Lower leg skin (tissue), 4 donors: ENCODE data around the gene TMEM17. TPM values are rescaled to one million over a fixed set of nuclear protein-coding genes. Genes with fewer than 3 reads are reported as not detected.

Experiments
- DNase-seq, 2 donors: peaks; one replicate each; pipeline ENCODE4 v3.0.0-alpha.2; 2019; ENCODE audit warnings: low spot score in 2 of 2
- H3K4me3 ChIP-seq: fragments of 200-600 bp; sonication (generic); 2 replicates; pipeline ENCODE4 v1.5.1; 2017; ENCODE audit warnings: mild to moderate bottlenecking, low read depth; ENCODE audit not compliant: poor library complexity, severe bottlenecking
- POLR2A ChIP-seq, 2 donors: fragments of 450-650 bp; IDR thresholded peaks; one replicate each; pipeline ENCODE4 v1.6.1; 2016 to 2017; ENCODE audit warnings: antibody characterized with exemption in 2 of 2, mild to moderate bottlenecking in 1 of 2, moderate library complexity in 1 of 2
- WGBS, 2 donors: methylation state at CpG; one replicate each; pipeline ENCODE4 v1.1.5; 2018; 5-methylcytosine and 5-hydroxymethylcytosine counted together
- intact Hi-C: fragments of 100-400 bp; cut with DNase I; formaldehyde crosslinking; loops from one replicate; pipeline ENCODE4 v1.15.0; 2023; ENCODE audit warnings: low total_unique reads
- total RNA-seq, 4 donors: library from RNA; depleted of rRNA; stranded (reverse); fragments of >200 nt; gene quantifications; one replicate each; pipeline ENCODE4 v1.1.0, GENCODE V29; 2016
- TF ChIP-seq, protein P1 (sequence below), 3 donors: fragments of 450-650 bp; IDR thresholded peaks; one replicate each; pipeline ENCODE4 v1.5.1; 2016; ENCODE audit warnings: antibody characterized with exemption in 3 of 3, mild to moderate bottlenecking in 3 of 3, moderate library complexity in 2 of 3

TMEM17 gene
- total RNA-seq, 4 donors from 2014 or later, result 0.80 to 8.6 (median 1.9) TPM

DNA sequence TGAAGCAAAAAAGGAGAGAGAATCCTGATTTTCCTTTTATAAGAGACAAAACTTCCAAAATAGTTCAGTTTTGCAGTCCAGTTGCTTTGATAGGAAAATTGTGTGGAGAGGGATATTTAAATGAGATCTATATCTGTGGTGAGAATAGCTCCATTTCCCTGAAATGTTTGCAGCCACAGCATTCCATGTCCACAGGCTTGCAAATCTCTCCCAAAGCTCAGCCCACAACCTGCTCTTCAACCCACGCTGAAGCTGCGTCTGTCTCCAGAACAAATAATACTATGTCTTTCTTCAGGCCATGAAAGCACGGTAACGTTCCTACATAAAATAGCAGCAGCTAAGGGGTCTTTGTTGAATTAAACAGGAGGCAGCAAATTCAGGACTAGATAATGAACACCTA, 31.8 kb downstream of the TMEM17 start:
- WGBS, 2 donors, result 54 to 61% methylated on average over 4 of the region's 4 CpGs
- no peak for DNase-seq
- TF ChIP-seq, protein P1, sequence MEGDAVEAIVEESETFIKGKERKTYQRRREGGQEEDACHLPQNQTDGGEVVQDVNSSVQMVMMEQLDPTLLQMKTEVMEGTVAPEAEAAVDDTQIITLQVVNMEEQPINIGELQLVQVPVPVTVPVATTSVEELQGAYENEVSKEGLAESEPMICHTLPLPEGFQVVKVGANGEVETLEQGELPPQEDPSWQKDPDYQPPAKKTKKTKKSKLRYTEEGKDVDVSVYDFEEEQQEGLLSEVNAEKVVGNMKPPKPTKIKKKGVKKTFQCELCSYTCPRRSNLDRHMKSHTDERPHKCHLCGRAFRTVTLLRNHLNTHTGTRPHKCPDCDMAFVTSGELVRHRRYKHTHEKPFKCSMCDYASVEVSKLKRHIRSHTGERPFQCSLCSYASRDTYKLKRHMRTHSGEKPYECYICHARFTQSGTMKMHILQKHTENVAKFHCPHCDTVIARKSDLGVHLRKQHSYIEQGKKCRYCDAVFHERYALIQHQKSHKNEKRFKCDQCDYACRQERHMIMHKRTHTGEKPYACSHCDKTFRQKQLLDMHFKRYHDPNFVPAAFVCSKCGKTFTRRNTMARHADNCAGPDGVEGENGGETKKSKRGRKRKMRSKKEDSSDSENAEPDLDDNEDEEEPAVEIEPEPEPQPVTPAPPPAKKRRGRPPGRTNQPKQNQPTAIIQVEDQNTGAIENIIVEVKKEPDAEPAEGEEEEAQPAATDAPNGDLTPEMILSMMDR (IDR thresholded peaks at IDR 0.05), result no peak
- no peak for TF ChIP-seq POLR2A (IDR thresholded peaks at IDR 0.05)
- H3K4me3 ChIP-seq, result no peak overlapping the region
- intact Hi-C loops, result no loop called here

DNA sequence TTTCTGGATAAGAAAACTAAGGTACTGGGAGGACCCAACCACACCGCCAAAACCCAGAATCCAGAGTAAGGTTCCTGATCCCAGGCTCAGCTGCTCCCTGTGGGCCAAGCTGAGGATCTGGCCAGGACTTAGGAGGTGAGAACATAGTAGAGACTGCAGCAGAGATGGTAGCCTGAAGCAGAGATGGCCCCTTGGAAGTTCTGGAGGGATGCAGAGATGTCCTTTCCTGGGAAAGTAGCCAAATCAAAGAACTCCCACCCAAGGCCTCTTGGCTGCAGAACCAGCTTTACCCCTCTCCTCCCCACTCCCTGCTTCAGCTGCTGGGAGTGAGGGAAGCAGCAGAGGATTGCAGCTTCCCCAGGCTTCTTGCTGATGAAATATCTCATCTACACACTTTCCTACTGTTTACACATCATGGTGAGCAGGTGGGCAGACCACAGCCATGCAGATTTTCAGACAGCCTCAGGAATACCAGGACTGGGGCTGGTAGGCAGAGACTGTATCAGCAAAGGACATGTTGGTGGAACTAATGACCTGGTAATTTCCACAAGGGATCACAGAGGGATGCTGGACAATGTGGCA, 32.7 kb downstream of the TMEM17 start:
- TF ChIP-seq, protein P1 (IDR thresholded peaks at IDR 0.05), result no peak
- no peak for TF ChIP-seq POLR2A (IDR thresholded peaks at IDR 0.05)
- no peak for DNase-seq
- intact Hi-C loops, result no loop called here
- WGBS, 2 donors, result 83 to 100% methylated on average over 1 of the region's 1 CpG
- no peak overlapping the region for H3K4me3 ChIP-seq

GRCh38 chr2:62472312-62472711, 33.7 kb downstream of the TMEM17 start:
- no peak for DNase-seq
- intact Hi-C loops, result no loop called here
- TF ChIP-seq, protein P1 (IDR thresholded peaks at IDR 0.05), result no peak
- no peak for TF ChIP-seq POLR2A (IDR thresholded peaks at IDR 0.05)
- WGBS, 2 donors, result 39 to 45% methylated on average over 2 of the region's 2 CpGs
- H3K4me3 ChIP-seq, result no peak overlapping the region

GRCh38 chr2:62471816-62472215, 34.2 kb downstream of the TMEM17 start:
- TF ChIP-seq, protein P1 (IDR thresholded peaks at IDR 0.05), result no peak
- 57 to 62% methylated on average over 7 of the region's 7 CpGs for WGBS, 2 donors
- intact Hi-C loops, result no loop called here
- H3K4me3 ChIP-seq, result no peak overlapping the region
- DNase-seq, result no peak

GRCh38 chr2:62471404-62471803, 34.6 kb downstream of the TMEM17 start:
- WGBS, 2 donors, result 77 to 83% methylated on average over 2 of the region's 2 CpGs

More at GRCh38 chr2:62471404-62471803, 34.6 kb downstream of the TMEM17 start:
- TF ChIP-seq, protein P1 (IDR thresholded peaks at IDR 0.05), result no peak
- TF ChIP-seq POLR2A (IDR thresholded peaks at IDR 0.05), result no peak
- intact Hi-C loops, result no loop called here
- H3K4me3 ChIP-seq, result no peak overlapping the region
- no peak for DNase-seq
